ENCODE measurements around the gene SYT6. TPM values are rescaled to one million over a fixed set of nuclear protein-coding genes. Genes with fewer than 3 reads are reported as not detected.

Gene SYT6
- total RNA-seq, 1 experiment from 2014 or later = 77.2 TPM

- Histone ChIP-seq H3K14ac (ENCODE audit: insufficient read depth, low read length) (no peak overlapping the region; the same call in 1 of the 2 replicates), H3K9me3 (ENCODE audit: control insufficient read depth, low read depth, low read length) (no peaks in the 10 kb centered on the region), H3K79me1 (ENCODE audit: insufficient read depth, low read depth, low read length, poor library complexity, severe bottlenecking) (no peaks in the 10 kb centered on the region), H3K4me2 (ENCODE audit: insufficient read depth, insufficient read length, low read length) (no peak overlapping the region), H3K79me2 (ENCODE audit: insufficient read depth, low read length) (no peaks in the 10 kb centered on the region), H3K9ac (ENCODE audit: extremely low read depth, insufficient read length, low read length) (no peak overlapping the region), H3K27me3 (ENCODE audit: insufficient read depth, low read length) (no peaks in the 10 kb centered on the region; the same call in 1 of the 2 replicates), H3K23ac (ENCODE audit: insufficient read length, low read depth, low read length) (no peak overlapping the region), H3K4ac (ENCODE audit: low read depth, low read length) (no peak overlapping the region), H3K18ac (ENCODE audit: insufficient read length, low read depth, low read length) (no peak overlapping the region), H2BK12ac (ENCODE audit: insufficient read length, low read depth, low read length) (no peak overlapping the region), H2BK20ac (ENCODE audit: low read depth, low read length, poor library complexity, severe bottlenecking) (no peak overlapping the region), H2BK5ac (ENCODE audit: insufficient read length, low read length) (no peak overlapping the region), H2BK15ac (ENCODE audit: low read depth, low read length) (no peak overlapping the region; the same call in 1 of the 2 replicates), H2BK120ac (ENCODE audit: low read depth, low read length, poor library complexity, severe bottlenecking) (no peak overlapping the region), H4K91ac (ENCODE audit: insufficient read length, low read depth, low read length) (no peak overlapping the region), H4K20me1 (ENCODE audit: control insufficient read depth, insufficient read depth, insufficient read length) (no peaks in the 10 kb centered on the region), H3K23me2 (ENCODE audit: insufficient read length, low read depth, low read length, poor library complexity, severe bottlenecking) (no peaks in the 10 kb centered on the region), H2AK5ac (ENCODE audit: insufficient read length, low read length) (no peak overlapping the region), H3K27ac (ENCODE audit: insufficient read length, low read depth, low read length) (no peak overlapping the region), H3K56ac (ENCODE audit: insufficient read length, low read depth, low read length) (no peak overlapping the region), H4K5ac (ENCODE audit: insufficient read length, low read depth, low read length) (no peak overlapping the region), H3T11ph (ENCODE audit: low read length) (no peak overlapping the region), H2AFZ (ENCODE audit: low read length) (no peak overlapping the region), H4K8ac (replicated peaks; ENCODE audit: insufficient read length, low read depth, low read length) (no peak overlapping the region), H3K4me1 (ENCODE audit: insufficient read depth, low read length) (peaks cover 16% of the 10 kb centered on the region; the same call in 1 of the 2 replicates)
- Mint-ChIP-seq H3K27me3 (ENCODE audit: low read depth) (no peaks in the 10 kb centered on the region; the same call in 1 of the 2 replicates), H3K4me1 (peaks cover 54 to 74% of the 10 kb centered on the region in 2 experiments), H3K27ac (peak overlapping the region in 2 of 3 experiments; percentile 61 to 93; a peak in 3 of 7 replicates), H3K9me3 (peaks cover 7% of the 10 kb centered on the region in 2 experiments; a peak in 4 of 5 replicates), H3K4me3 (no peak overlapping the region), H3K36me3 (ENCODE audit: insufficient read depth in 1 of 3, low read depth in 3 of 3) (peaks cover 14 to 31% (median 24%) of the 10 kb centered on the region in 3 experiments)
- WGBS (ENCODE audit: extremely low coverage, insufficient read length, low lambda C conversion rate) = no CpG with 5 or more reads among the region's 17 CpGs
- TF ChIP-seq CTCF (conservative IDR thresholded peaks at IDR 0.05) = no peak
- no peak for DNase-seq
Measured at GRCh38 chr1:114081437-114082303, 72.0 kb downstream of the SYT6 start.
